ENCODE data around the gene ZNF627.
A peak's percentile ranks its signal among the peaks of the same experiment; 100 is the strongest.

ZNF627 gene

GRCh38 chr19:11657307-11657706 is 60.0 kb downstream of the ZNF627 start (continued):
- TF ChIP-seq ZNF362 (tag by site-specific recombination; IDR thresholded peaks at IDR 0.05), result no peak
- no peak for TF ChIP-seq ZNF501 (tag by site-specific recombination; IDR thresholded peaks at IDR 0.05)
- no peak for TF ChIP-seq KLF7 (tag by site-specific recombination; IDR thresholded peaks at IDR 0.05; ENCODE audit: borderline replicate concordance)
- TF ChIP-seq KLF1 (tag by site-specific recombination; IDR thresholded peaks at IDR 0.05), result no peak
- TF ChIP-seq ZBTB7A (tag by site-specific recombination; IDR thresholded peaks at IDR 0.05; ENCODE audit: low read depth), result no peak
- peak; percentile 42 for TF ChIP-seq SETDB1 (IDR thresholded peaks at IDR 0.05; ENCODE audit: insufficient read length, low read length)
- no peak for TF ChIP-seq ZNF580 (tag by site-specific recombination; IDR thresholded peaks at IDR 0.05)
- TF ChIP-seq ZSCAN16 (tag by site-specific recombination; IDR thresholded peaks at IDR 0.05), result no peak
- TF ChIP-seq SCRT2 (tag by site-specific recombination; IDR thresholded peaks at IDR 0.05), result peak; percentile 39; the same call in 1 of the 2 replicates
- TF ChIP-seq SCRT1 (tag by site-specific recombination; IDR thresholded peaks at IDR 0.05; ENCODE audit: borderline replicate concordance), result no peak
- TF ChIP-seq ZBTB48 (tag by site-specific recombination; IDR thresholded peaks at IDR 0.05), result peak; percentile 55; the same call in 1 of the 2 replicates
- TF ChIP-seq ZBTB6 (tag by site-specific recombination; IDR thresholded peaks at IDR 0.05), result peak; percentile 56; the same call in 1 of the 2 replicates

- Histone ChIP-seq H3K27ac (ENCODE audit: extremely low read depth, low read depth, low read length) (no peak overlapping the region), H3K36me3 (ENCODE audit: control insufficient read depth in 2 of 2, insufficient read depth in 1 of 2, low read length in 2 of 2) (peaks cover 7 to 31% of the 10 kb centered on the region in 2 experiments), H3K9me3 (ENCODE audit: control insufficient read depth, insufficient read depth, low read depth, low read length) (no peaks in the 10 kb centered on the region), H3K4me3 (ENCODE audit: low read depth, low read length) (no peak overlapping the region), H3K4me1 (ENCODE audit: control insufficient read depth, insufficient read depth, low read length) (no peaks in the 10 kb centered on the region)
- TF ChIP-seq SP2 (tag by site-specific recombination; IDR thresholded peaks at IDR 0.05), result no peak
- POLR2A ChIA-PET, result interaction anchor here (0.6 kb wide), 1 partner anchor 373 kb away, joined by 9 read pairs; no protein-coding TSS in a partner anchor
- CTCF ChIA-PET, result interaction anchor here (0.6 to 0.7 kb wide), 2 partner anchors 432 to 465 kb away, joined by 3 to 4 read pairs; no protein-coding TSS in a partner anchor
Observed at GRCh38 chr19:11658970-11659369, 61.7 kb downstream of the ZNF627 start.

- POLR2A ChIA-PET, result no interaction called here
- TF ChIP-seq ZBTB44 (tag by site-specific recombination; IDR thresholded peaks at IDR 0.05) (no peak), ZNF654 (tag by site-specific recombination; IDR thresholded peaks at IDR 0.05; ENCODE audit: low read depth) (peak; percentile 39)
- H3K4me1 ChIP-seq (ENCODE audit: control insufficient read depth, insufficient read depth, low read length), result no peaks in the 10 kb centered on the region
- no peak overlapping the region for H3K4me3 ChIP-seq (ENCODE audit: low read depth, low read length)
- no peak overlapping the region for H3K27ac ChIP-seq (ENCODE audit: extremely low read depth, low read depth, low read length)
- H3K36me3 ChIP-seq (ENCODE audit: control insufficient read depth in 2 of 2, insufficient read depth in 1 of 2, low read length in 2 of 2), result peaks cover 2 to 29% of the 10 kb centered on the region in 2 experiments
- CTCF ChIA-PET, result no interaction called here
- no peaks in the 10 kb centered on the region for H3K9me3 ChIP-seq (ENCODE audit: control insufficient read depth, insufficient read depth, low read depth, low read length)
Observed at GRCh38 chr19:11659612-11660011, 62.3 kb downstream of the ZNF627 start.

- CTCF ChIA-PET, result interaction anchor here (0.7 kb wide), 1 partner anchor 446 kb away, joined by 3 read pairs; no protein-coding TSS in a partner anchor
- H3K4me1 ChIP-seq (ENCODE audit: control insufficient read depth, insufficient read depth, low read length), result no peaks in the 10 kb centered on the region
- peaks cover 0 to 13% of the 10 kb centered on the region in 2 experiments; a peak in 2 of 3 replicates for H3K36me3 ChIP-seq (ENCODE audit: control insufficient read depth in 2 of 2, insufficient read depth in 1 of 2, low read length in 2 of 2)
- H3K27ac ChIP-seq (ENCODE audit: extremely low read depth, low read depth, low read length), result no peak overlapping the region
- POLR2A ChIA-PET, result no interaction called here
- no peak overlapping the region for H3K4me3 ChIP-seq (ENCODE audit: low read depth, low read length)
- no peaks in the 10 kb centered on the region; the same call in 1 of the 2 replicates for H3K9me3 ChIP-seq (ENCODE audit: control insufficient read depth, insufficient read depth, low read depth, low read length)
- no peak for TF ChIP-seq ZSCAN23 (tag by site-specific recombination; IDR thresholded peaks at IDR 0.05)
- no peak for TF ChIP-seq OVOL3 (tag by site-specific recombination; IDR thresholded peaks at IDR 0.05)
- TF ChIP-seq KLF17 (tag by site-specific recombination; IDR thresholded peaks at IDR 0.05), result no peak
- TF ChIP-seq ZNF350 (tag by site-specific recombination; IDR thresholded peaks at IDR 0.05), result no peak
- no peak for TF ChIP-seq ZNF792 (tag by site-specific recombination; IDR thresholded peaks at IDR 0.05)
- TF ChIP-seq ZNF610 (tag by site-specific recombination; IDR thresholded peaks at IDR 0.05; ENCODE audit: borderline replicate concordance), result no peak
- no peak for TF ChIP-seq SP7 (tag by site-specific recombination; IDR thresholded peaks at IDR 0.05)
- no peak for TF ChIP-seq ZNF157 (tag by site-specific recombination; IDR thresholded peaks at IDR 0.05)
- no peak for TF ChIP-seq ZNF529 (tag by site-specific recombination; IDR thresholded peaks at IDR 0.05; ENCODE audit: insufficient replicate concordance)
- TF ChIP-seq ZNF530 (tag by site-specific recombination; IDR thresholded peaks at IDR 0.05; ENCODE audit: low read depth), result no peak
Observed at GRCh38 chr19:11662278-11662677, 65.0 kb downstream of the ZNF627 start.
